Testis (tissue), 2 donors: ENCODE results near the gene TM4SF18.

ENCODE experiments used
- CTCF ChIP-seq, 3 experiments: fragments of 450-650 bp in 2 of 3; fragments of 200-600 bp in 1 of 3; sonication (generic) in 1 of 3; IDR thresholded peaks; one replicate each; pipeline ENCODE4 v1.5.1; 2016 to 2019; ENCODE audit warnings: antibody characterized with exemption in 3 of 3, mild to moderate bottlenecking in 2 of 3, moderate library complexity in 1 of 3
- POLR2A ChIP-seq: fragments of 450-650 bp; IDR thresholded peaks from one replicate; pipeline ENCODE4 v1.6.1; 2017; ENCODE audit warnings: antibody characterized with exemption, mild to moderate bottlenecking, moderate library complexity

DNA sequence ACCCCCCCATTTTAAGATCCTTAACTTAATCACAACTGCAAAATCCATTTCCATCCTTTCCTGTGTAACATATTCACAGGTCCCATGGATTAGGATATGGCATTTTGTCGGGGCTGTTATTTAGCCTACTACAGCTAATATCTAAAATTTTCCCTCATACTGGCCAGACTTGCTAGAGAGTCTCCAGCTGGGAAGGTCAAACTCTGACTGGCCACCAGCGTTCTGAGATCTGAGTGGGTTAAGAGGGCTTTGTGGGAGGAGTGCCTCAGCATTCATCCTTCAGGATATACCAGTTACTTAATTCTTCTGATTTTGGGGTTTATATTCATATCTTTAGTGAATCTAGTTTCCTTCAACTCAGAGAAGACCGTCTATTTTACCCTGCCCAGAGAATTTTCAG is 17.7 kb downstream of the TM4SF18 start:
- TF ChIP-seq CTCF (IDR thresholded peaks at IDR 0.05) (no peak), POLR2A (no peak)
